ENCODE results near the gene SLC38A5.
A peak's percentile ranks its signal among the peaks of the same experiment; 100 is the strongest.

SLC38A5 gene

GRCh38 chrX:48480583-48480982 lies 10.5 kb upstream of the SLC38A5 start:
- H3K4me3 ChIP-seq (ENCODE audit: low read depth, low read length), result no peak overlapping the region
- TF ChIP-seq CTCF (IDR thresholded peaks at IDR 0.05; ENCODE audit: low read depth, low read length), result no peak

DNA sequence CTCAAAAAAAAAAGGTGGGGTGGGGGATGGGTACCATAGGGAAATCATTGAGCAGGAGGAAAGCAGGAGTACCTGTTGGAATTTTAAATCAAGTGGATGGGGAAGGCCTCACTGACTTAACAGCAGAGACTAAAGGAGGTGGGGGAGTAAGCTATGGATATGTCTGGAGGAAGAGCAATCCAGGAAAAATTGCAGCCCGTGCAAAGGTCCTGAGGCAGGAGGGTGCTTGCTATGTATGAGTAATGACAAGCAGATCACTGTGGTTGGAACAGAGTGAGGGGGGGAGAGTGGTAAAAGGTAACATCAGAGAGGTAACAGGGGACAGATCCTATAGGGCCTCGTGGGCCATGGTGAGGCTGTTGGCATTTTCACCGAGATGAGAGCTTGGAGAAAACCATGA lies 10.1 kb upstream of the SLC38A5 start:
- no peak for TF ChIP-seq CTCF (IDR thresholded peaks at IDR 0.05; ENCODE audit: low read depth, low read length)

GRCh38 chrX:48478806-48479205 lies 8.7 kb upstream of the SLC38A5 start:
- H3K4me3 ChIP-seq (ENCODE audit: low read depth, low read length), result no peak overlapping the region
- TF ChIP-seq CTCF (IDR thresholded peaks at IDR 0.05; ENCODE audit: low read depth, low read length), result no peak

More for the DNA sequence above, 10.1 kb upstream of the SLC38A5 start:
- H3K4me3 ChIP-seq (ENCODE audit: low read depth, low read length), result no peak overlapping the region

DNA sequence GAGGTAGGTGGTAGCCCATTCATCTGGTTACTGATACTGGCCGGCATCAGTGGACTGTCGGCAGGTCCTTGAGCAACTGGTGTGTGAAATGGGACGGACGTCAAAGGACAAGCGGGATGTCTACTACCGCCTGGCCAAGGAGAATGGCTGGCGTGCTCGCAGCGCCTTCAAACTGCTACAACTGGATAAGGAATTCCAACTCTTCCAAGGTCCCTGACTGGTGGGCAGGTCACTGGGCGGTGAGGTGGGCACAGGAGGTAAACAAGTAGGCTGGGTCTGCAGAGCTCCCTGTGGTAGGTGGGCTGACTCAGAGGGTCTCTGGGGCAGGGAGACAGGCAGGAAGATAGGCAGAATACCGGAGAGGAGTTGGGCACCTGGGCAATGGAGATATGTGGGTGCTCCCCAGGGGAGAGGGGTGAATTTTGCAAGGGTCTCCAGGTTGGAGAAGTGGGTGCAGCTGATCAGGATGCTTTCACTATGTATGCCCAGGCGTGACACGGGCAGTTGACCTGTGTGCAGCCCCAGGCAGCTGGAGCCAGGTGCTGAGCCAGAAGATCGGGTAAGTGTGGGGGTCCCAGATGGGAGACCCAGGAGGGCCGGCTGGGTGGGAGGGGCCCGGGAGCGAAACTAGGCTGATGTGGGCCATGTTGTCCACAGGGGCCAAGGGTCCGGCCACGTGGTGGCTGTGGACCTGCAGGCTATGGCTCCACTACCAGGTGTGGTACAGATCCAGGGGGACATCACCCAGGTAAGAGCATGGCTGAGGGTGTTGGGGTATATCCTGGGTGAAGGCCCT lies 8.1 kb upstream of the SLC38A5 start:
- no peak overlapping the region for H3K4me3 ChIP-seq (ENCODE audit: low read depth, low read length)
- no peak for TF ChIP-seq CTCF (IDR thresholded peaks at IDR 0.05; ENCODE audit: low read depth, low read length)

GRCh38 chrX:48476919-48477318 lies 6.9 kb upstream of the SLC38A5 start:
- H3K4me3 ChIP-seq (ENCODE audit: low read depth, low read length), result peak overlapping the region; percentile 76
- no peak for TF ChIP-seq CTCF (IDR thresholded peaks at IDR 0.05; ENCODE audit: low read depth, low read length)

- peak within 1 kb of the TSS; percentile 76 for H3K4me3 ChIP-seq (ENCODE audit: low read depth, low read length)
- no peak for TF ChIP-seq CTCF (IDR thresholded peaks at IDR 0.05; ENCODE audit: low read depth, low read length)
These were observed 5.9 kb upstream of the SLC38A5 start, which contains the start of gene FTSJ1 for GRCh38 chrX:48475774-48476577. Gene FTSJ1, plus strand, starts transcription at chrX:48476199. Its CDS starts 1,849 bp downstream, at chrX:48478048.

GRCh38 chrX:48475296-48475695 lies 5.2 kb upstream of the SLC38A5 start:
- TF ChIP-seq CTCF (IDR thresholded peaks at IDR 0.05; ENCODE audit: low read depth, low read length), result no peak
- peak overlapping the region; percentile 76 for H3K4me3 ChIP-seq (ENCODE audit: low read depth, low read length)

Data from WI38 (cell line).